Fibroblast of mammary gland (primary cell): ENCODE data around the gene MRPL3.

ENCODE experiments used
- DNase-seq: peaks from one replicate; pipeline ENCODE4 v3.0.0-alpha.2; 2010; ENCODE audit warnings: low read depth
- H3K4me3 ChIP-seq: 2 replicates; pipeline ENCODE4 v1.5.1; 2011; ENCODE audit warnings: low read depth, mild to moderate bottlenecking, low read length, moderate library complexity; ENCODE audit not compliant: control insufficient read depth
- TF ChIP-seq, protein P1 (sequence below): conservative IDR thresholded peaks from 2 replicates; pipeline ENCODE4 v1.5.1; 2011; ENCODE audit warnings: low read depth, low read length, inconsistent platforms; ENCODE audit not compliant: control insufficient read depth, insufficient read depth

Gene MRPL3

DNA sequence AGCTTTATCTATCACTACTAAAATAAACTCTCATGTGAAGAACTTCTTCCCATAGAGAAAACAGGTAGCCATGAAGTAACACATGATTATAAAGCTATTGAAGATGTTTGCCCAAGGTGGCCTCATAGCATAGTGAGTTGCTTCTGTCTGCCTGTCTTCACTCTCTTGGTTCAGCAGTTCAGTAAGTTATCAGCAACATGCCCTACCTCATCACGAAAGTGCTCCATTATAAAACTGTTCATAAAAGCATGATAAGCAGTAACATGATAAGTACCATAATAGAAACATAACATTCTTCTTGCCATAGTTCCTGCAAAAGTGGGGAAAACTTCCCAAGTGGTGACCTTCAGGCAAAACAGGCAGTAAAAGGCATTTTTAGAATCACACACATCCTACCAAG, 45.6 kb downstream of the MRPL3 start:
- DNase-seq = no peak
- no peak overlapping the region for H3K4me3 ChIP-seq
- TF ChIP-seq, protein P1, sequence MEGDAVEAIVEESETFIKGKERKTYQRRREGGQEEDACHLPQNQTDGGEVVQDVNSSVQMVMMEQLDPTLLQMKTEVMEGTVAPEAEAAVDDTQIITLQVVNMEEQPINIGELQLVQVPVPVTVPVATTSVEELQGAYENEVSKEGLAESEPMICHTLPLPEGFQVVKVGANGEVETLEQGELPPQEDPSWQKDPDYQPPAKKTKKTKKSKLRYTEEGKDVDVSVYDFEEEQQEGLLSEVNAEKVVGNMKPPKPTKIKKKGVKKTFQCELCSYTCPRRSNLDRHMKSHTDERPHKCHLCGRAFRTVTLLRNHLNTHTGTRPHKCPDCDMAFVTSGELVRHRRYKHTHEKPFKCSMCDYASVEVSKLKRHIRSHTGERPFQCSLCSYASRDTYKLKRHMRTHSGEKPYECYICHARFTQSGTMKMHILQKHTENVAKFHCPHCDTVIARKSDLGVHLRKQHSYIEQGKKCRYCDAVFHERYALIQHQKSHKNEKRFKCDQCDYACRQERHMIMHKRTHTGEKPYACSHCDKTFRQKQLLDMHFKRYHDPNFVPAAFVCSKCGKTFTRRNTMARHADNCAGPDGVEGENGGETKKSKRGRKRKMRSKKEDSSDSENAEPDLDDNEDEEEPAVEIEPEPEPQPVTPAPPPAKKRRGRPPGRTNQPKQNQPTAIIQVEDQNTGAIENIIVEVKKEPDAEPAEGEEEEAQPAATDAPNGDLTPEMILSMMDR = no peak

DNA sequence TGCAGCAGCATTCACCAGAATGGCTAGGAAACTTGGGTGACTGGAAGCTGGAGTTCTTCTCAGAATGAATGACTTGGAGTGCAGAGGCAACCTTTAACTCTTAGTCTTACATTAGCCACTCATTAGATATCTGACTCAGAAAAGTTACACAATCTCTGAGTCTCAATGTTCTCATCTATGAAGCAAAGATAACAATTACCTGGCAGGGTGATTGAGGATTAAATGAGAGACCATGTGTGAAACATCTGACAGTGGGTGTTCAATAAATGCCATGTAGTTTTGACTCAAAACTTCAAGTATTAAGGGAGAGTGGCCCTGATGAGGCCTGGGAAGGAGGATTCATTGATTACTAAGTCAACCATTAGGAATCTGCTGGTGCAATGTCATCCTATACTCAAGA, 48.3 kb downstream of the MRPL3 start:
- TF ChIP-seq, protein P1 = no peak
- no peak overlapping the region for H3K4me3 ChIP-seq
- peak; percentile 90 for DNase-seq

DNA sequence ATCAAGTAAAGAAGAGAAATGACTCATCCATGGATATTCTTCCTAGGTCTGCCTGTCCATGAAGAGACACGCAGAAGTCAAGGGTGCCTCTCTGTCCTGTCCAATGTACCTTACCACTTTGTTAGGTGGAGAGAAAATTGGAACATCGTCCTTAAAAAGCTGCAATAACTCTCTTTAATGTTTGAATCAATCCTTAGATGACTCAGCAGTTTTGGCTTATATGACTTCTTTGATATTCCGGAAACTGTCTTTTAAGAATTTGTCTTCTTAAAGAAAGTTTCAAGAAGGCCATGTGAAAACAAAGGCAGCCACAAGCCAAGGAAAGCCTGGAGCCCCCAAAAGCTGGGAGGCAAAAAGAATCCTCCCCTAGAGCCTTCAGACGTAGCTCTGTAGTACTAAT, 49.2 kb downstream of the MRPL3 start:
- no peak overlapping the region for H3K4me3 ChIP-seq
- TF ChIP-seq, protein P1 = no peak
- DNase-seq = peak; percentile 33

DNA sequence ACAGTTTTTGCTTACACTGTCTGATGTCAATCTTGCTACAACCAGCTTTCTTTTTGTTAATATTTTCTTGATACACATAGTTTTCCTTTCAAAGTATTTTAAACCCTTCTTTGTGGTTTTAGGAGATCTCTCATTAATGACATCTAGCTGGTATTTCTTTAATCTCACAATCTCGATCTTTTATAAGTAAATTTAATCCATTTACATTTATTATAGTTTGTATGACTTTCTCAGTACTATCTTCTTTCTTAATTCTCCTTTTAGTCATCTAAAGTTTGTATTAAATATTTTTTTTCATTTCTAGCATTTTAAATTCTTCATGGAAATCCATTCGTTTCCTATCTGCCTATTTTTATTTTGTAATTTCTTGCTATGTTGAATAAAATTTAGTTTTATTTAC, 55.4 kb downstream of the MRPL3 start:
- TF ChIP-seq, protein P1 = no peak
- no peak overlapping the region for H3K4me3 ChIP-seq

DNA sequence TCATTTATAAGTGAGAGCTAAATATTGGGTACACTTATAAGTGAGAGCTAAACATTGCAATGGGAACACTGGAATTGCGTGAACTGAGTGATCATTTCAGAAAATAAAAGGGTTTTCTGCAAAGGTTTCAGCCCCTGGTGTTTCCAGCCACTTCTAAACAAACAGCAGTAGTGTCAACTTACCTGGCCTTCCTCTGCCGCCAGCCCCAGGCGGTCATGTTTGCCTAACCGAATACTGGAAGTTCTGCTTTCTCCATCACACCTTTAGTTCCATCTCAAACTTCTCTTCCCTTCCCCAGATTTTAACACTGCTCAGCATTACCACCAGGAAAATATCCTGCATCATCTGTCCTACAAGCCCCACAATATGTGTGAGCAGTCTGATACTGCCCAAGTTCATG, 58.6 kb downstream of the MRPL3 start:
- no peak overlapping the region for H3K4me3 ChIP-seq
- TF ChIP-seq, protein P1 = no peak

More for the DNA sequence above, 55.4 kb downstream of the MRPL3 start:
- DNase-seq = no peak

DNA sequence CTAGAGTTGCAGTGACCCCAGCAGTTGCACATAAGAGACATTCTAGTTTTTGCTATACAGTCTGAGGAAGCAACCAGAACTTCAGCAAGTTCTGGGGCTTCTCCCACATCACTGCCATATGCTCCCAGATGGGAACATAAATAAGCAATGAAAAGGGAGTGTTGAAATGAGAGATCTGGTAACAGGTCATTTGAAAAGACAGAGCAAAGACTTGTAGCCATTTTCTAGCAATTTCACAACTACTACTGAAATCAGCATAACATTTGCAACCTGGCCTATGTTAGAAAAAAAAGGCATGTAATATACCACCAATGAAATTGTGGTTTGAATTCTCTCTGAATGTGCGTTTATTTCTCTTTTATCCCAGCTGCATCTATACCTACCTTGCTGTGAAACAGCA, 63.7 kb downstream of the MRPL3 start:
- no peak for DNase-seq
- TF ChIP-seq, protein P1 = no peak

More for the DNA sequence above, 58.6 kb downstream of the MRPL3 start:
- no peak for DNase-seq

DNA sequence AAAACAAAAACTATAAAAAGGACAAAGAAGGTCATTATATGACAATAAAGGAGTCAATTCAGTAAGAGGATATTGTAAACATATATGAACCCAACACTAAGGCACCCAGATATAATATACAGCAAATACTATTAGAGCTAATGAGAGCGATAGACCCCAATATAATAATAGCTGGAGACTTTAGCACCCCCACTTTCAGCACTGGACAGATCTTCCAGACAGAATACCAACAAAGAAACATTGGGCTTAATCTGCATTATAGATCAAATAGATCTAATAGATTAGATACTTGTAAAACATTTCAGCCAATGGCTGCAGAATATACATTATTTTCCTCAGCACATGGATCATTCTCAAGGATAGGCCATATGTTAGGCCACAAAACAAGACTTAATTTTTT, 67.8 kb downstream of the MRPL3 start:
- H3K4me3 ChIP-seq = no peak overlapping the region

More for the DNA sequence above, 63.7 kb downstream of the MRPL3 start:
- no peak overlapping the region for H3K4me3 ChIP-seq

More for the DNA sequence above, 67.8 kb downstream of the MRPL3 start:
- no peak for DNase-seq
- TF ChIP-seq, protein P1 = no peak
